ENCODE measurements around the gene CTNNA2. TPM values are rescaled to one million over a fixed set of nuclear protein-coding genes. Genes with fewer than 3 reads are reported as not detected.

The CTNNA2 gene
- total and polyA plus RNA-seq, 9 of the 15 experiments (the other 6 are each of a cell fraction or from before 2014, with no cell fraction given): 0.03 to 0.40 (median 0.15) TPM

GRCh38 chr2:79950526-79950925, 437.7 kb downstream of the CTNNA2 start (continued):
- TF ChIP-seq ZBTB11 (CRISPR knock-in tag; IDR thresholded peaks at IDR 0.05): no peak

GRCh38 chr2:79952616-79953015, 439.8 kb downstream of the CTNNA2 start:
- no peaks in the 10 kb centered on the region for H4K20me1 ChIP-seq (replicated peaks; ENCODE audit: control insufficient read depth, insufficient read depth, low read length)
- no peaks in the 10 kb centered on the region for H3K36me3 ChIP-seq (ENCODE audit: control insufficient read depth, insufficient read depth, low read length)
- POLR2A ChIA-PET: no interaction called here
- DNase-seq (ENCODE audit: extremely low read depth in 1 of 4, low spot score in 3 of 4) (no peak), ATAC-seq (no peak), FAIRE-seq (no peak)
- in situ Hi-C loops (cut with MboI): no loop called here
- H3K4me3 ChIP-seq: no peak overlapping the region
- CTCF ChIA-PET (ENCODE audit: low intra/inter-chr PET ratio): no interaction called here
- no peaks in the 10 kb centered on the region for H3K27me3 ChIP-seq (ENCODE audit: control insufficient read depth in 2 of 2, insufficient read depth in 2 of 2, low read length in 2 of 2)
- no peaks in the 10 kb centered on the region for H3K9me3 ChIP-seq (replicated peaks; ENCODE audit: control insufficient read depth, insufficient read depth, low read depth, low read length)
- H3K9me1 ChIP-seq (ENCODE audit: control insufficient read depth, insufficient read depth, low read length): no peaks in the 10 kb centered on the region
- no peak overlapping the region for H3K27ac ChIP-seq (ENCODE audit: extremely low read depth, low read depth, low read length)
- no peak for TF ChIP-seq COPS2 (conservative IDR thresholded peaks at IDR 0.05)
- no peak for TF ChIP-seq ZBTB8A (IDR thresholded peaks at IDR 0.05; ENCODE audit: partially characterized antibody)
- no peak for TF ChIP-seq SAP30 (IDR thresholded peaks at IDR 0.05; ENCODE audit: borderline replicate concordance, insufficient read depth, low read depth, low read length, poor library complexity, severe bottlenecking)
- no peak for TF ChIP-seq AFF4 (CRISPR knock-in tag; IDR thresholded peaks at IDR 0.05)
- TF ChIP-seq ATF7 (IDR thresholded peaks at IDR 0.05): no peak
- TF ChIP-seq GABPB1 (CRISPR knock-in tag; IDR thresholded peaks at IDR 0.05): no peak
- no peak for TF ChIP-seq PPARD (CRISPR knock-in tag; IDR thresholded peaks at IDR 0.05)
- no peak for TF ChIP-seq ZNF217 (CRISPR knock-in tag; IDR thresholded peaks at IDR 0.05)
- H2AFZ ChIP-seq (ENCODE audit: low read depth, low read length): no peak overlapping the region
- no peaks in the 10 kb centered on the region for H3K4me1 ChIP-seq (replicated peaks in 1 of 2; ENCODE audit: control insufficient read depth in 2 of 2, insufficient read depth in 2 of 2, low read length in 2 of 2)
- no TSS peak for BruUV-seq (replicated peaks)
- no peak overlapping the region for H3K9ac ChIP-seq (ENCODE audit: insufficient read depth in 1 of 2, low read depth in 2 of 2, low read length in 2 of 2)
- WGBS (ENCODE audit: insufficient coverage, low coverage, missing lambda C conversion rate): 0% methylated on average over 3 of the region's 3 CpGs
- no peak overlapping the region for H3K4me2 ChIP-seq (ENCODE audit: insufficient read depth, low read length)
- no peaks in the 10 kb centered on the region for H3K79me2 ChIP-seq (ENCODE audit: control insufficient read depth, insufficient read depth, low read length)
- intact Hi-C loops (cut with micrococcal nuclease): no loop called here

Data from K562 (cell line).